HG03139 (cell line): ENCODE results near the gene SYCP2L.
"Not testable (repeated sequence)": the region's sequence is repeated elsewhere in the genome, so short reads cannot be mapped to it uniquely, and the experiment has no call there.

Experiments used
- ATAC-seq: cut with Tn5 transposase; IDR thresholded peaks from one replicate; pipeline ENCODE4 v1.9.1; 2021; ENCODE audit not compliant: unreplicated experiment

Gene SYCP2L

GRCh38 chr6:10877871-10878270 is 9.0 kb upstream of the SYCP2L start:
- ATAC-seq = no peak

- ATAC-seq = no peak
These were observed 6.5 kb upstream of the SYCP2L start for GRCh38 chr6:10880366-10880765.

GRCh38 chr6:10882253-10882630 is 4.6 kb upstream of the SYCP2L start:
- ATAC-seq = not testable (repeated sequence)

GRCh38 chr6:10882657-10883171 is 4.1 kb upstream of the SYCP2L start:
- no peak for ATAC-seq

- ATAC-seq = no peak
These were observed 3.3 kb upstream of the SYCP2L start for GRCh38 chr6:10883312-10884244.

GRCh38 chr6:10884245-10884972 is 2.4 kb upstream of the SYCP2L start:
- no peak for ATAC-seq

GRCh38 chr6:10886365-10886690 is 524 bp upstream of the SYCP2L start:
- ATAC-seq = not testable (repeated sequence)

- no peak for ATAC-seq
These were observed 3.3 kb downstream of the SYCP2L start for GRCh38 chr6:10890151-10890550.

GRCh38 chr6:10891960-10892359 is 5.1 kb downstream of the SYCP2L start:
- ATAC-seq = no peak

GRCh38 chr6:10894958-10895357 is 8.1 kb downstream of the SYCP2L start:
- ATAC-seq = no peak

GRCh38 chr6:10896691-10897090 is 9.8 kb downstream of the SYCP2L start:
- ATAC-seq = no peak

- peak; percentile 99 for ATAC-seq
These were observed 14.9 kb downstream of the SYCP2L start for GRCh38 chr6:10901770-10902169.

- ATAC-seq = no peak
These were observed 17.2 kb downstream of the SYCP2L start for GRCh38 chr6:10904015-10904414.

GRCh38 chr6:10908228-10908627 is 21.4 kb downstream of the SYCP2L start:
- ATAC-seq = no peak

GRCh38 chr6:10919520-10919919 is 32.7 kb downstream of the SYCP2L start:
- not testable (repeated sequence) for ATAC-seq

- no peak for ATAC-seq
These were observed 46.3 kb downstream of the SYCP2L start for GRCh38 chr6:10933126-10933525.

- ATAC-seq = no peak
These were observed 53.0 kb downstream of the SYCP2L start for GRCh38 chr6:10939840-10940239.

- no peak for ATAC-seq
These were observed 59.0 kb downstream of the SYCP2L start for GRCh38 chr6:10945845-10946244.

- no peak for ATAC-seq
These were observed 61.1 kb downstream of the SYCP2L start for GRCh38 chr6:10947966-10948365.

GRCh38 chr6:10949579-10950490 is 63.0 kb downstream of the SYCP2L start:
- ATAC-seq = no peak

- no peak for ATAC-seq
These were observed 64.9 kb downstream of the SYCP2L start for GRCh38 chr6:10951675-10952282.
